ACHN (cell line): ENCODE measurements around the gene TMTC2.

ENCODE experiments used
- DNase-seq: peaks from one replicate; pipeline ENCODE4 v3.0.0-alpha.2; 2015
- in situ Hi-C: cut with HindIII; loops from 2 replicates; pipeline ENCODE4 v1.10.0; 2017; ENCODE audit warnings: low sequenced_read_pairs, low pct_ligation_motif_present, low pct_unique_long_range_greater_than_20kb

Gene TMTC2

DNA sequence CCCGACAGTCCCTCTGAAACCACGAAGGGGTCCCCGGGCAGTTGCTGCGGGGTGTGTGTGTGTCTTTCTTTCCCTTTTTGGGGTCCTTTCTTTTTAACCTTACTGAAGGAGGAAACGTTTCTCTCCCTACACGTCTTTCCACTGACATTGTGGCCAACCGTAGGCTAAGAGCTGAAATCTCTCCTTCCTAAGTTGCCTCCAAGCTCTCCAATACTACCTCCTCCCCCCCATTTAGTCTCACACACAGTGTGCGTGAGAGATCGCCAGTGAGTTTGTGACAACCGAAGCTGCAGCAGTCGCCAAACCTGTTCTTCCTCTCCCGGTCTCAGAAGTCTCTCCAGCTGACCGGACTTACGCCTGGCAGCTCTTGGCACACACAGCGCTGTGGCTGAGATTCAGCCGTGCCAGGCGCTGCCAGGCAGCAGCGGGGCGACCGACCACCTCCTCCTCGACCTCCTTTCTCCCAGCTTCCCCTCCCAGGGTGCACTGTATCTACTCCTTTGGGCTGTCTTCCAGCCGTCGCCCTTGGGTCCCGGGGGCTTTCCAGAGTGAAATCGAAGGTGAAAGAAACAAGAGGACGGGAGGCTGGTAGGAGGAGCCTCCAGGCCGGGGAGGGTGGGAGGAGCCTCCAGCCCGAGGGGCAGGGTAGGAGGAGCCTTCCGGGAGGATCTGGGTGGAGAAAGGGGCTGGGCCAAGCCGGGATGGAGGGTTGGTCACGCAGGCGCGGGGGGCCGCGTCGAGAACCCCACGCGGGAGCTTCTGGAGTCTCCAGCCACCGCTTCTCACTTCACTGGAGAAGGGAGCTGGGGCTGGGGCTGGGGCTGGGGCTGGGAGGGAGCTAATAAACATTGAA, at the start of gene TMTC2:
Gene TMTC2, plus strand, starts transcription at position 739 of the 853 bp plus-strand sequence.
- in situ Hi-C loops, result no loop called here
- DNase-seq, result peak; percentile 96

DNA sequence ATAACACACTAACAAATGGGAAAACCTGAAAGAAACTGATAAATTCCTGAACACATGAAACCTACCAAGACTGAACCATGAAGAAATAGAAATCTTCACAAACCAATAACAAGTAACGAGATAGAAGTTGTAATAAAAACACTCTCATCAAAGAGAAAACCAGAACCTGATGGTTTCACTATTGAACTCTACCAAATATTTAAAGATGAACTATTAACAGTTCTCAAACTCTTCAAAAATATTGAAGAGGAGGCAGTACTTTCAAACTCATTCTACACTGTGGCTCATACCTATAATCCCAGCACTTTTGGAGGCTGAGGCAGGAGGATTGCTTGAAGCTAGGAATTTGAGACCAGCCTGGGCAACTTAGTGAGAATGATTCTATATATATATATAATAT, 48.4 kb upstream of the TMTC2 start:
- no peak for DNase-seq
- in situ Hi-C loops, result no loop called here

DNA sequence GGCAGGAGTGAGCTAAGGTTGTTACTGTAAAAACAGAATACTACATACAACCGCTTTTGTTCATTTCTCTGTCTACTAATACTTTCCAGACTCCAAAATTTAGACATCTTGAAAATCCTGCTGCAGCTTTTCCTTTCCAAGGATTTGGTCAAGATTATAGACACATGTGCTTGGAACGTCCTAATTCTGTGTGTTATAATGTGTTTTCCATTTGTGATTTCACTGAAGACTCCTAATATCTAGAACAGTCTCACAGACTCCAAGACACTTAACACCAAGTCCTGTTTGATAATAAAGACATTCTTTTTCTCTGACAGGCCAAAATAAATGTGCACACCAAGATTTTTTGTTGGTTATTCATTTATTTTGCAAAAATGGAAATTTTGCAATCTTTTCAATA, 41.8 kb upstream of the TMTC2 start:
- DNase-seq, result no peak

DNA sequence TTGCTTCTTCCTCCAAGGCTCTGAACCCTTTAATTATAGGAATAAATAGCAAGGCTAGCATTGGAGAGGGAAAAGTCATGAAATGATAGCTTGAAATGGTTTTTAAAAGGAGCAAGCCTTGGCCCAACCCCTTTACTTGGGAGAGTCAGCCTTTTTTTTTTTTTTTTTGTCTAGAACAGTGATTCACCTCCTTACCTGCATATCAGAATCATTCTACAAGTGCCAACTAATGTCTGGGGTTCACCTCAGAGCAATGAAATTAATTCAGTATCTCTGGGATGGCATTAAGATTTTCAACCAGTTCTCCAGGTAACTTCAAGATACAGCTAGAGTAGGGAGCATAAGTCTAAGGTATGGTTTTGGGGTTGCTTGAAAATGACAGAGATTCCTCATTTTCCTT, 41.3 kb upstream of the TMTC2 start:
- in situ Hi-C loops, result no loop called here
- DNase-seq, result no peak

More for the DNA sequence above, 41.8 kb upstream of the TMTC2 start:
- in situ Hi-C loops, result no loop called here

DNA sequence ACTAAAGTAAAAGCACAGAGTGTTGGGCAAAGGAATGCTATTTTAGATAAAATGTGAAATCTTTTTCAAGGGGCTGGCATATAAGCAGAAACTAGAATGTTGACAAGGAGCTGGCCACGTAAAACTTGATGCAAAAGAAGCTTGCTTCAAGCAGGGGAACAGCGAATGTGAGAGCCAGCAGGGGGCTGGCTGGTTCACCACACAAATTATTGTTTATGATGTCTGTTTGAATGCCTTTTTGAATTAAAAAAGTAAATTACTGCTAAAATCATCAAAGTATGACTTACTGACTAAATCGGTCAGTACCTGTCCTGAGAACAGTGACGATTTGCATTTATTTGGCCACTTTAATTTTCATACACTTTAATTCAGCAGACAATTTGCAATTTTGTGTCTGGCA, 38.9 kb upstream of the TMTC2 start:
- no peak for DNase-seq
- in situ Hi-C loops, result no loop called here

DNA sequence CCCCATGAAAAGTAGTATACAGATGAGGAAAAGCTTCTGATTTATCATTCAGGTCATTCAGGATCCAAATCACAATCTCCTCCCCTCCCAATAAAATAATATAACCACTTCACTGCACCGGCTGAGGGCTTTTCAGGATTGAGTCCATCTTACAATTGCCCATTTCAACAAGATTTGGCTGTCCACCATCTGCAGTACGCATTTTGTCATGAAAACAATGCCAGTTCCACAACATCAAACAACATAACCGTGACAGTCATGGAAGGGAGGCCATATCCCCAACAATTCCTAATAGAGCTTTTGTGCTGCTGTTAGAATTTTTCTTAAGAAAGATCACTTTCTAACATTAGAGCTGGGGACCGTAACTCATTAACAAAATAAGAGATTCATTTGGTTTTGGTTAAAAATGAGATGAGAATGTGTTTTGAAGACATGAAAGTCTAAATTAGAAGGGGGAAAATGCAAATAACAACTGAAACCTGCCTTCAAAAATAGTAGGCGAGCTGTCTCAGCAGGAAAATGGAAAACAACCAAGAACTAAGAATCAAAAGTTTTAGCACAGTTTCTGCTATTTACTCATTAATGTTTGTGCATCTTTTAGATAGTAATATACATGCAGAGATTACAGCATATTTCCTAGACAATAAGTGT, 38.3 kb upstream of the TMTC2 start:
- in situ Hi-C loops, result no loop called here
- DNase-seq, result no peak

DNA sequence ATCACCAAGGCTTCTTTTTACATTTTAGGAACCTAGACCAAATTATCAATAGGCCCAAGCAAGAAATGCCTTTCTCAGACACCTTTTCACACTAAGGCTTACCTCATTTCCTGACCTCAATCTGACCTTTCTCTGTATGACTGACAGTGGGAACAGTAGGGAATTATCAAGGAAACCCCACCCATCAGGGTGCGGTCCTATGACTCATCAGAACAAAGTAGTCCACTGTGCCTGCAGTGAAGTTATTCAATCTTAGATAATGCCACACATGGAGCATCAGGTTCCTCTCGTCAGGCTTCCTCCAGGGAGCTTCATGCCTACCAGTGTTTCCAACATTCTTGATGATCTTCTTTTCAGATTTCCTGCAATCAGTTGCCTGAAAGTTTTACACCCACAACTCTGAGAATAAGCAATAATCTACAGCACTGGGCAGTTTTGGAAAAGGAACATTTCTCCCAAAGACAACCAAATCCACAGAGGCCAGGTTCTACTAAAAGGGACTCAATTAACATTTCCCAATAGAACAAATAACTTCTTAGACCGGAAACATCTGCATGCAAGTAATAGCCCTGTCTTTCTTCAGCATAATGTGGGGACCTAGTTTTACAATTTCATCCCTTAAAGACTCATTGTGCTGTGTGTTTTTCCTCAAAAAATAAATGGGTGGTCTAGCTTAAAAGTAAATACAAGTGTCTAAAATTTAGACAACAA, 35.9 kb upstream of the TMTC2 start:
- DNase-seq, result peak; percentile 54
- in situ Hi-C loops, result no loop called here

DNA sequence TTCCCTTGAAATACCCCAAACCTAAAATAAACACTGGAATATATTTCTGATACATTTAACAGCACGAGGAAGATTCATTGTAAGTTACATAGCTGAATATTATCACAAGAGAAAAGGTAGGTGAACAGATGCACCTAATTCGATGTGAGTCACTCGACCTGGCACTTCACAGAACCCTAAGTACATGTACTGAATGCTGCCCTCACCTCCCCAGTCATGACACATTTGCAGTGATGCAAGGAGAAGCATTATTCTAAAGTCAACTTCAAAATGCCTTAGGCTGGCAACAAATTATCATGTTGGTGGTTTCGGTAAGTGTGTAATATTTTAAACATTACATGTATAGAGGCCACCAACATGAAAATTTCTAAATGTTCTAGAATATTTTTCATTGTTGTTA, 35.2 kb upstream of the TMTC2 start:
- in situ Hi-C loops, result no loop called here
- no peak for DNase-seq

DNA sequence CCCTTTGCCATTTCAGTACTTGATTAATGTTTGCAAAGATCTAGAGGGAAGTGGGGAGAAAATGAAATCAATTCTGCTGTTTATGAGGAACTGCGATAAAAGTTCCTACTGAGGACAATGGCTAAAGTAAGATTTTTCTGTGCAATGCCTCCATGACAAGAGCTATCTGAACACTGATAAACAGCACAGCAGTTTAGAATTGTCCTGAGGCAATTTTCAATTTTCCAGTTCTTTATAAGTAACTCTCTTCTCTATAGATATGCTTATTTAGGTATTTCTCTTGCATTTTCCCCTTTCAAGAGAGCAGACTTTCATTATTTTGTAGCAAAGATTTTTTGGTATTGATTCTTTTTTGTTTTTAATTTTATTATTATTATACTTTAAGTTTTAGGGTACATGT, 34.6 kb upstream of the TMTC2 start:
- in situ Hi-C loops, result no loop called here
- no peak for DNase-seq

DNA sequence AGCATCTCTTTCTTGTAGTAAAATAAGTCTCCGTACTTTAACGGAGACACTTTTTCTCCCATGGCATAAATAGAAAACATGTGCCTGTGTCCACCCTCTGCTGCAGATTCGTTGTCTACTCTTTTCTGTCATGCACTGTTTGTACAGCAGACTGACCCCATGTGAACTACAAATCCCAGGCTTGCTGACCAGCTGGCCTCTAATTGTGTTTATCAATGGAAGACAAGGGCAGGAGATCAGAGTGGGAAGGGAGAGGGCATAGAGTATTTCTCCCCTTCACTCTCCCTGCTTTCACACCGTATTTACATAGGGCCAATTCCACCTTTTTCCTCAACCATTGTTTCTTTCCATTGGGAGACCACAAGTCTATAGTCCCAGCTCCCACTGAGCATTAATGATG, 31.0 kb upstream of the TMTC2 start:
- no peak for DNase-seq
- in situ Hi-C loops, result no loop called here

DNA sequence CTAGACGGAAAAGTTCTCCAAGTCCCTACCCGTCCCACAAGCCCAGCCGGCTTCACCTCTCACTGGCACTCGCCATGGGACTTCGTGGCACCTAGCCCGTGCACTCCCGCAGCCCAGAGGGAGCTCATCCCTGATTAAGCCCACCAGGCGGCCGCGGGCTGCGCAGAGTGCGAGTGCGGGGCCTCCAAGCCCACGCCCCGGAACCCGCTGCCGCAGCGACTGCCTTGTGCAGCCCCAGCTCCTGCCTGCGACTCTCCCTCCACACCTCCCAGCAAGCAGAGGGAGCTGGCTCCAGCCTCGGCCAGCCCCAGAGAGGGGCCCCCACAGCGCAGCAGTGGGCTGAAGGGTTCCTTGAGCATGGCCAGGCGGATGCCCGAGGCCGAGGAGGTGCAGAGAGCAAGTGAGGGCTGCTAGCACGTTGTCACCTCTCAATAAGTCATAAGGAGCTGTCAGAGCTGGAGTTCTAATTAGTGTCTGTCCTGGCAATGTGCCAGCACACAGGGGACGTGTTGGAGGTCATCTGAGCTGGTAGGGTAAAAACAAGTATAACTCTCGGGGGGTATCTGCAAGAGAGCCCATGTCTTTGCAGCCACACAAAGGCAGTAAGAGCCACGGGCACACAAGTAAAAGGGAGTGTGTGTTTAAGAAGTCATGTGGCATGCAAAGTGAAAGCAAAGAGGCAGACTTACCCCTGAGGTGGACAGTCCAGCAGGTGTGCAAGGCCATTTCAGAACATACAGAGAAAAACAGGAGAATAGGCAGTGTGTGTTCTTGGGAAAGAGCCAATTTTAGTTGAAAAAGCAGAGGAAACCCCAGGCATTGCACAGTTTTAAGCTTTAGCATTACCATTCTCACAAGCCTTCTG, 27.1 kb upstream of the TMTC2 start:
- in situ Hi-C loops, result no loop called here
- no peak for DNase-seq

DNA sequence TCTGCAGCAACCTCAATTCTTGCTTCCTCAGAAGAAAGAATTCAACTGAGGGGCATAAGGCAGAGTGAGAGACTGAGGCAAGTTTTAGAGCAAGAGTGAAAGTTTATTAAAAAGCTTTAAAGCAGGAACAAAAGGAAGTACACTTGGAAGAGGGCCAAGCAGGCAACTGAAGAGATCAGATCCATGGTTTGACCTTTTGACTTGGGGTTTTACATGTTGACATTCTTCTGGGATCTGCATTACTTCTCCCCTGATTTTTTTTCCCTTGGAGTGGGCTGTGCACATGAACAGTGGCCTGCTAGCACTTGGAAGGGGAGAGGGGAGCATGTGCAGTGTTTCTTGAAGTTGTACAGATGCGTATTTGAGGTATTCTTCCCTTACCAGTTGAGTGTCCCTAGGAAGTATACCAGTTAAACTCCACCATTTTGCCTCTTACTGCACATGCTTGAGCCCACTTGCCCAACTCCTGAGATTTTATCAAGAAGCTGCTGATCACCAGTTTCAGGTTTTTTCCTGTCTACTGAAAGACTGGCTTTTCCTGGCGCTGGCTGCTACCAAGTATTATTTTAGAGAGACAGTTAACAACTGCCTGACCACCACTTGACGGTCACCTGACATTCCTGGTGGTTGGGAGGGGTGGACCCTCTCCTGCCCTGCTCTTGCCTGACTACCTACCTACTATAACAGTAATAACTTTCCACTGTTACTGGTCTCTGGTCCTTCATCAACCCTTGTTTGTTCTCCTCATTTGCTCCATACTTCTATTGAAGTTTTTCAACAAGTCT, 26.0 kb upstream of the TMTC2 start:
- DNase-seq, result peak; percentile 54
- in situ Hi-C loops, result no loop called here

DNA sequence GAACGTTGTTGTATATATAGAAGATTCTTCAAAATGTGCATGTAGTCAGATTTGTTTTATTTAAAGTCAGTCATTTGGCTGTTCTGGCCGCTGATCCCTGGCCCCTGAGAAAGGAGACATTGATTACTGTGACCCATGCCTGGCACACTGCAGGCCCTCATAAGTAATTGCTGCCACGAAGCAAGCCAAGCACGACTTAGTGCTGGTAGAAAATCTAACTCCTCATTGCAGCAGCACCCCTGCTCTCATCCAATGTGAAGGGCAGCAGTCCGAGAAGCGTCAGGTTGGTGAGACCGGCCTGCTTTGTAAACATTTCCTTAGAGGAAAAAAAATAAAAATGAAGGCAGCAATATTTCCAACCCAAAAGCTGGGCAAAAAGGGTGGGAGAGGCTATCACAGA, 22.8 kb upstream of the TMTC2 start:
- no peak for DNase-seq
- in situ Hi-C loops, result no loop called here

DNA sequence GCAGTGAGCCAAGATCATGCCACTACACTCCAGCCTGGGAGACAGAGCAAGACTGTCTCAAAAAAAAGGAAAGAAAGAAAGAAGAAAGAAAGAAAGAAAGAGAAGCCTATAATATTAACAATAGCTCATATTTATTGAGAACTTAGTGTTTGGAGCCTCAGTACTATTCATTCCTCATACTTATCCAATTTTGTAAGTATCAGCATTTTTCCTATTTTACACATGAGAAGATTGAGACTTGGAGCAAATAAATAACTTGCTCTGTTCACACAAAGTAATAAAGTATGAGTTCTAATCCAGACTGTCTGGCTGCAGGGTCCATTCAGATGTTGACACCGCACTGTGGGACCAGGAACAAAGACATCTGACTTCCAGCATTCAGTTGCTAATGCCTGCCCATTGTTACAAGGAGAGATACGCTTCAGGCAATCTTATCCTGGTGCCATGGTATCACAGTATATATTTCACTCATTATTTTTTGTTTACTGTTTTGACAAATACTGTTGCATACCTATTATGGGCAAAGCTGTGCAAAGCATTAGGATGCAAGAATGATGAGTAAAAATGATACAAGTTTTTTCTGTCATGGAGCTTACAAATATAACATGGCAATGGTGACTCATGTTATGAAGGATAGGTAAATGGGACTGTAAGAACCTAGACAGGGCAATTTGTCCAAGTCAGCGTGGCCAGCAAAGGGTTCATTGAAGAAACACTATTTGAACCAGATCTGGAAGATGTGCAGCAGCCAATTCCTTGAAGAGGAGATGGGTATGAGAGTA, 21.4 kb upstream of the TMTC2 start:
- no peak for DNase-seq
- in situ Hi-C loops, result no loop called here

DNA sequence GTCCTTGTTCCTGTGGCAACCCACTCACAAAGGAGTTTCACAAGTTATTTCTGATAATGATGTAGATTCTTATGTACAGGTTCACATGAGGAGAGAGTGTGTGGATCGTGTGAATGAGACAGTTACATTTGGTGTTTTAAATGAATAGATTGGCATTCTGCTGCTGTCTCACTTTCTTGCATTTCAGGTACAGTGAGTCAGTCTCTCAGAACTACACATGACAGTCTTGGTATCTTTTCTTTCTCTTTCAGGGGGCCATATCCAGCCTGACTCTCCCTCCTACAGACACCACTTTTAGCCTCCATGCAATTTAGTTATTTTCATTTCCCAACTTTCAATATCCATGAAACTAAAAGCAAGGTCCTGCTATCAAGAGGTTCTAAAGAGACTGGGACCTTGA, 19.9 kb upstream of the TMTC2 start:
- no peak for DNase-seq
- in situ Hi-C loops, result no loop called here

DNA sequence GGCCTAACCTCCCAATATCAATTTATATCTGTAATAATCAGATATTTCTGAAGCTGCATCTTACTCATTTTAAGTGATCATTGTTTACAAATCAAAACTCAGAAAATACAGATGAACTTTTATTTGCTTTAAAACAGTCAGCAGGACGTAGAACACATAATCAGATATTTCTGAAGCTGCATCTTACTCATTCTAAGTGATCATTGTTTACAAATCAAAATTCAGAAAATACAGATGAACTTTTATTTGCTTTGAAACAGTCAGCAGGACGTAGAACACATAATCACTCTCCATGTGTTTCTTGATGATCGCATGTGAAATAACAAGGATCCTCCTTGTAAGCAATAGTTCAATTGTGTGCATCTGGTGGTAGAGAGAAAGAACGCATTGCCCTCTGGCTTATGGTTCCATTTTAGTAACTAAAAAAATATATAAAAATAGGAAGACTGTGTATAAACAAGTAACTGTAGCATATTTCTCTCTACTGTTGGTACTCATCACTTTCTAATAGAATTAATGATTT, 15.0 kb upstream of the TMTC2 start:
- in situ Hi-C loops, result no loop called here
- no peak for DNase-seq

DNA sequence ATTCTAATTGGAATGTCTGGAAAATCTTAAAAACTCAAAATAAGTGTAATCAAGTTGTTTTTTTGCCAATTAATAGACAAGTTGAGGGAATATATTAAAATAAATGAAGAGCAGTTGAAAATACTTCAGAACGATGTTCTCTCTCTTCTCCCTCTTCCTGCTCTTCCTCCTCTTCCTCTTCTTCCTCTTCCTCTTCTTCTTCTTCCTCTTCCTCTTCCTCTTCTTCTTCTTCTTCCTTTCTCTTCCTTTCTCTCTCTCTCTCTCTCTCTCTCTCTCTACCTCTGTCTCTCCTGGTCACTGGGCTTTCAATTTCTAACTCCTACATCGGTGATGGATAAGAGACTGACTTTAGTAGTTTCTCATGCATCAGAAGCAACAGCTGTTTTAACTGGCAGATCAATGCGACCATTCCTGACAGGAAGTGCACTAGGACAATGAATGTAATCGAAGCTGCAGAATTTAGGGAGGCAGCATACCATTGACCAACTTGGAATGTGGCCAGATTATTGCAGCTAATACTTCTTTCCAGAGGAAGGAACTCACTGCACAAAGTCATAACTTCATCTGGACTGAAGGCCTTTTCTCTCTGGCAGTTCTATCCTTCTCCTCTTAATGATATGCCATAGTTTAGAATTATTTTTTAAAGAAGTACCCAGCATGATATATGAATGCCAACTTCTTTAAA, 13.8 kb upstream of the TMTC2 start:
- in situ Hi-C loops, result no loop called here
- DNase-seq, result no peak
